Endothelial cell of umbilical vein (primary cell): ENCODE measurements around the gene HID1. TPM values are rescaled to one million over a fixed set of nuclear protein-coding genes. Genes with fewer than 3 reads are reported as not detected.

ENCODE experiments used
- BruUV-seq: library from RNA; stranded (reverse); fragments of 400-500 nt; replicated peaks from 2 replicates; lab custom pipeline; 2021; lab: Mats Ljungman, UMichigan
- CTCF ChIA-PET: fragments of 300-600, 350-600 bp; sonication (Branson Sonifier 250); formaldehyde crosslinking; loops from one replicate; lab custom pipeline; 2021; ENCODE audit warnings: antibody characterized with exemption, inconsistent platforms; lab: Charles Lee
- POLR2A ChIA-PET: fragments of 300-600, 350-600 bp; sonication (Branson Sonifier 250); formaldehyde crosslinking; loops from one replicate; lab custom pipeline; 2021; ENCODE audit warnings: antibody characterized with exemption, inconsistent platforms; lab: Charles Lee
- DNase-seq: peaks from one replicate; pipeline ENCODE4 v3.0.0-alpha.2; 2011; ENCODE audit warnings: low read depth, low spot score
- FAIRE-seq: peaks from 2 replicates; lab custom pipeline; 2011; peaks lifted over from hg19 to GRCh38; lab: Jason Lieb, UNC
- H2AFZ ChIP-seq: 2 replicates; pipeline ENCODE4 v1.6.0; 2012; ENCODE audit warnings: low read depth, low read length, control low read depth, inconsistent platforms
- H3K27ac ChIP-seq: 2 replicates; pipeline ENCODE4 v1.5.1; 2011; ENCODE audit warnings: low read depth, mild to moderate bottlenecking, control low read depth, low read length, moderate library complexity; ENCODE audit not compliant: insufficient read depth
- H3K27me3 ChIP-seq, 2 experiments: 2 replicates each; pipeline versions ENCODE4 v1.6.0 to v1.6.1; 2011; ENCODE audit warnings: low read length in 2 of 2, mixed read lengths in 1 of 2; ENCODE audit not compliant: control insufficient read depth in 2 of 2, insufficient read depth in 2 of 2
- H3K36me3 ChIP-seq, 2 experiments: 2 replicates in 1 of 2; 3 replicates in 1 of 2; pipeline ENCODE4 v1.5.1; 2011; ENCODE audit warnings: low read length in 2 of 2, mild to moderate bottlenecking in 1 of 2, moderate library complexity in 1 of 2; ENCODE audit not compliant: control insufficient read depth in 2 of 2, insufficient read depth in 2 of 2; ENCODE audit errors: extremely low read depth in 1 of 2
- H3K4me1 ChIP-seq: 3 replicates; pipeline ENCODE4 v1.5.1; 2011; ENCODE audit warnings: mild to moderate bottlenecking, low read length; ENCODE audit not compliant: control insufficient read depth, insufficient read depth; ENCODE audit errors: extremely low read depth
- H3K4me2 ChIP-seq: 2 replicates; pipeline ENCODE4 v1.6.1; 2011; ENCODE audit warnings: low read length, control low read depth, mixed read lengths; ENCODE audit not compliant: insufficient read depth
- H3K4me3 ChIP-seq, 3 experiments: fragments of 200-600 bp in 1 of 3; sonication (generic), shearing (Covaris generic) in 1 of 3; replicated peaks in 1 of 3; 2 replicates each; pipeline ENCODE4 v1.5.1; 2011 to 2016; ENCODE audit warnings: control low read depth in 3 of 3, low read length in 3 of 3, mild to moderate bottlenecking in 2 of 3, inconsistent platforms in 1 of 3, low read depth in 1 of 3, moderate library complexity in 1 of 3; ENCODE audit not compliant: insufficient read depth in 1 of 3
- H3K79me2 ChIP-seq: 2 replicates; pipeline ENCODE4 v1.6.0; 2012; ENCODE audit warnings: low read length, inconsistent platforms; ENCODE audit not compliant: control insufficient read depth, insufficient read depth
- H3K9ac ChIP-seq: replicated peaks from 2 replicates; pipeline ENCODE3; 2011; ENCODE audit warnings: low read length, control low read depth; ENCODE audit not compliant: insufficient read depth; ENCODE audit errors: extremely low read depth
- H3K9me1 ChIP-seq: replicated peaks from 3 replicates; pipeline ENCODE4 v1.6.0; 2011; ENCODE audit warnings: mild to moderate bottlenecking, low read length; ENCODE audit not compliant: control insufficient read depth, insufficient read depth; ENCODE audit errors: extremely low read depth
- H3K9me3 ChIP-seq: replicated peaks from 2 replicates; pipeline ENCODE4 v1.5.1; 2012; ENCODE audit warnings: low read length, inconsistent platforms; ENCODE audit not compliant: control insufficient read depth, insufficient read depth
- H4K20me1 ChIP-seq: replicated peaks from 2 replicates; pipeline ENCODE3; 2011; ENCODE audit warnings: mild to moderate bottlenecking, low read length; ENCODE audit not compliant: control insufficient read depth, insufficient read depth; ENCODE audit errors: extremely low read depth
- EZH2 ChIP-seq: IDR thresholded peaks from 2 replicates; pipeline ENCODE4 v1.6.1; 2012; ENCODE audit warnings: borderline replicate concordance, low read depth, mild to moderate bottlenecking, moderate library complexity, low read length, inconsistent platforms; ENCODE audit not compliant: severe bottlenecking
- FOS ChIP-seq: IDR thresholded peaks from 2 replicates; pipeline ENCODE4 v1.6.1; 2011; ENCODE audit warnings: mild to moderate bottlenecking, low read length, moderate library complexity, borderline replicate concordance; ENCODE audit not compliant: insufficient read depth
- JUN ChIP-seq: IDR thresholded peaks from 2 replicates; pipeline ENCODE4 v1.6.1; 2011; ENCODE audit warnings: borderline replicate concordance, low read depth; ENCODE audit not compliant: insufficient read length, insufficient read depth
- MYC ChIP-seq: IDR thresholded peaks from one replicate; pipeline ENCODE4 v1.6.1; 2011; ENCODE audit warnings: mild to moderate bottlenecking, low read depth, low read length
- POLR2A ChIP-seq: IDR thresholded peaks from 2 replicates; pipeline ENCODE4 v1.6.1; 2012; ENCODE audit warnings: low read depth, mild to moderate bottlenecking, control low read depth, low read length
- POLR2AphosphoS5 ChIP-seq: IDR thresholded peaks from 2 replicates; pipeline ENCODE4 v1.6.1; 2012; ENCODE audit warnings: low read depth, mild to moderate bottlenecking, control low read depth, low read length, moderate library complexity; ENCODE audit not compliant: insufficient read depth
- dilution Hi-C: fragments of 300-500 bp; cut with MboI; formaldehyde crosslinking; loops from one replicate; pipeline ENCODE4 v1.15.0; 2019; ENCODE audit warnings: low sequenced_read_pairs; ENCODE audit not compliant: extremely low pct_ligation_motif_present
- intact Hi-C: fragments of 100-400 bp; cut with micrococcal nuclease; formaldehyde crosslinking; loops from one replicate; pipeline ENCODE4 v1.10.0; 2022
- polyA plus RNA-seq, 4 experiments: library from polyadenylated mRNA; depleted of rRNA in 3 of 4; stranded (reverse) in 3 of 4; unstranded in 1 of 4; fragments of >200 nt; gene quantifications; 2 replicates each; pipeline versions ENCODE4 v1.2.1 to v1.2.3, GENCODE V29; 2011 to 2012; ENCODE audit warnings: missing spikeins in 1 of 4
- total RNA-seq: library from RNA; stranded (reverse); gene quantifications from 2 replicates; pipeline ENCODE4 v1.2.3, GENCODE V29; 2021
- TF ChIP-seq, protein P1 (sequence below), 2 donors: IDR thresholded peaks; 1 replicate in 1 of 2; 2 replicates in 1 of 2; pipeline ENCODE4 v1.5.1; 2011; ENCODE audit warnings: low read length in 2 of 2, mild to moderate bottlenecking in 2 of 2, moderate library complexity in 2 of 2, control low read depth in 1 of 2, inconsistent platforms in 1 of 2, low read depth in 1 of 2; ENCODE audit not compliant: insufficient read depth in 1 of 2; ENCODE audit errors: extremely low read depth in 1 of 2

Gene HID1
- total and polyA plus RNA-seq, 2 donors (not counting 3 experiments of a cell fraction or from before 2014, with no cell fraction given): 41.4 to 53.3 TPM

GRCh38 chr17:74949455-74950115 lies 23.0 kb downstream of the HID1 start:
- no TSS peak for BruUV-seq
- dilution Hi-C loops: no loop called here
- Histone ChIP-seq H3K4me2 (no peak overlapping the region), H3K9ac (no peak overlapping the region), H3K27me3 (peaks cover 0 to 2% of the 10 kb centered on the region in 2 experiments), H4K20me1 (no peaks in the 10 kb centered on the region), H3K9me3 (no peaks in the 10 kb centered on the region), H3K9me1 (no peaks in the 10 kb centered on the region), H3K27ac (no peak overlapping the region), H2AFZ (no peak overlapping the region), H3K36me3 (no peaks in the 10 kb centered on the region), H3K79me2 (no peaks in the 10 kb centered on the region), H3K4me1 (no peaks in the 10 kb centered on the region), H3K4me3 (no peak overlapping the region)
- POLR2A ChIA-PET: no interaction called here
- TF ChIP-seq POLR2A (no peak), POLR2AphosphoS5 (no peak)
- TF ChIP-seq, protein P1, sequence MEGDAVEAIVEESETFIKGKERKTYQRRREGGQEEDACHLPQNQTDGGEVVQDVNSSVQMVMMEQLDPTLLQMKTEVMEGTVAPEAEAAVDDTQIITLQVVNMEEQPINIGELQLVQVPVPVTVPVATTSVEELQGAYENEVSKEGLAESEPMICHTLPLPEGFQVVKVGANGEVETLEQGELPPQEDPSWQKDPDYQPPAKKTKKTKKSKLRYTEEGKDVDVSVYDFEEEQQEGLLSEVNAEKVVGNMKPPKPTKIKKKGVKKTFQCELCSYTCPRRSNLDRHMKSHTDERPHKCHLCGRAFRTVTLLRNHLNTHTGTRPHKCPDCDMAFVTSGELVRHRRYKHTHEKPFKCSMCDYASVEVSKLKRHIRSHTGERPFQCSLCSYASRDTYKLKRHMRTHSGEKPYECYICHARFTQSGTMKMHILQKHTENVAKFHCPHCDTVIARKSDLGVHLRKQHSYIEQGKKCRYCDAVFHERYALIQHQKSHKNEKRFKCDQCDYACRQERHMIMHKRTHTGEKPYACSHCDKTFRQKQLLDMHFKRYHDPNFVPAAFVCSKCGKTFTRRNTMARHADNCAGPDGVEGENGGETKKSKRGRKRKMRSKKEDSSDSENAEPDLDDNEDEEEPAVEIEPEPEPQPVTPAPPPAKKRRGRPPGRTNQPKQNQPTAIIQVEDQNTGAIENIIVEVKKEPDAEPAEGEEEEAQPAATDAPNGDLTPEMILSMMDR (IDR thresholded peaks at IDR 0.05; ENCODE audit: extremely low read depth in 1 of 2, insufficient read depth in 1 of 2, low read depth in 1 of 2, low read length in 2 of 2): no peak
- FAIRE-seq (no peak), DNase-seq (no peak)
- intact Hi-C loops: no loop called here
- CTCF ChIA-PET: interaction anchor here (1.2 to 3.8 kb wide), 8 partner anchors 8 to 106 kb away, joined by 4 to 24 read pairs (median 6); no protein-coding TSS in a partner anchor

- intact Hi-C loops (no loop called here), dilution Hi-C loops (no loop called here)
- H3K27ac ChIP-seq: no peak overlapping the region
- no peak overlapping the region for H3K9ac ChIP-seq
- peaks cover 0 to 2% of the 10 kb centered on the region in 2 experiments for H3K27me3 ChIP-seq
- H3K9me3 ChIP-seq: no peaks in the 10 kb centered on the region
- no peak overlapping the region for H2AFZ ChIP-seq
- no peak for TF ChIP-seq JUN
- no peak for TF ChIP-seq FOS
- no peak for TF ChIP-seq POLR2AphosphoS5
- no peak for TF ChIP-seq MYC
- TF ChIP-seq, protein P1 (IDR thresholded peaks at IDR 0.05; ENCODE audit: extremely low read depth in 1 of 2, insufficient read depth in 1 of 2, low read depth in 1 of 2, low read length in 2 of 2): no peak
- no peak for TF ChIP-seq POLR2A
- TF ChIP-seq EZH2: no peak
- ChIA-PET CTCF (interaction anchor here (1.0 to 2.8 kb wide), 3 partner anchors 10 to 23 kb away, joined by 3 to 24 read pairs (median 7); partner anchors contain the start of gene OTOP2), POLR2A (no interaction called here)
- BruUV-seq: no TSS peak
- H3K36me3 ChIP-seq: no peaks in the 10 kb centered on the region
- no peaks in the 10 kb centered on the region for H4K20me1 ChIP-seq
- no peaks in the 10 kb centered on the region for H3K4me1 ChIP-seq
- FAIRE-seq: no peak
- H3K4me3 ChIP-seq: no peak overlapping the region
- H3K9me1 ChIP-seq: no peaks in the 10 kb centered on the region
- no peaks in the 10 kb centered on the region for H3K79me2 ChIP-seq
- no peak for DNase-seq
- no peak overlapping the region for H3K4me2 ChIP-seq
Measured at GRCh38 chr17:74947041-74947754, 25.4 kb downstream of the HID1 start.
